HG03280 (cell line): Measurements from ENCODE around the gene LRFN5.
"Not testable (repeated sequence)": the region's sequence is repeated elsewhere in the genome, so short reads cannot be mapped to it uniquely, and the experiment has no call there.

Source experiments
- ATAC-seq: cut with Tn5 transposase; IDR thresholded peaks from one replicate; pipeline ENCODE4 v1.9.1; 2021; ENCODE audit warnings: mild to moderate bottlenecking, moderate library complexity; ENCODE audit not compliant: unreplicated experiment

LRFN5 gene

GRCh38 chr14:41878321-41878720 is 271.6 kb downstream of the LRFN5 start:
- no peak for ATAC-seq

GRCh38 chr14:41891624-41892023 is 284.9 kb downstream of the LRFN5 start:
- no peak for ATAC-seq

- ATAC-seq: no peak
These were observed 292.7 kb downstream of the LRFN5 start for GRCh38 chr14:41899416-41899815.

- ATAC-seq: no peak
These were observed 294.0 kb downstream of the LRFN5 start for GRCh38 chr14:41900644-41901043.

- ATAC-seq: no peak
These were observed 294.4 kb downstream of the LRFN5 start for GRCh38 chr14:41901089-41901488.

- ATAC-seq: no peak
These were observed 298.8 kb downstream of the LRFN5 start for GRCh38 chr14:41905394-41905964.

GRCh38 chr14:41911155-41911554 is 304.5 kb downstream of the LRFN5 start:
- ATAC-seq: not testable (repeated sequence)

GRCh38 chr14:41913398-41913797 is 306.7 kb downstream of the LRFN5 start:
- ATAC-seq: no peak

GRCh38 chr14:41915732-41916131 is 309.1 kb downstream of the LRFN5 start:
- ATAC-seq: no peak

- no peak for ATAC-seq
These were observed 309.6 kb downstream of the LRFN5 start for GRCh38 chr14:41916313-41916712.

GRCh38 chr14:41925409-41925808 is 318.7 kb downstream of the LRFN5 start:
- ATAC-seq: no peak

GRCh38 chr14:41950428-41951151 is 343.9 kb downstream of the LRFN5 start:
- no peak for ATAC-seq
